Kidney (tissue), 22 donors: ENCODE data around the gene PPME1. TPM values are rescaled to one million over a fixed set of nuclear protein-coding genes. Genes with fewer than 3 reads are reported as not detected.

Experiments
- DNase-seq, 5 donors: peaks; one replicate each; pipeline ENCODE4 v3.0.0-alpha.2; 2013 to 2020
- FAIRE-seq: peaks from 2 replicates; lab custom pipeline; 2012; peaks lifted over from hg19 to GRCh38; lab: Jason Lieb, UNC
- H3K27ac ChIP-seq, 2 donors: one replicate each; pipeline ENCODE4 v1.7.0; 2013; ENCODE audit warnings: low read depth in 2 of 2, low read length in 2 of 2, inconsistent platforms in 1 of 2
- H3K27me3 ChIP-seq: one replicate; pipeline ENCODE4 v1.7.1; 2013; ENCODE audit warnings: low read length, inconsistent platforms; ENCODE audit not compliant: control insufficient read depth, insufficient read depth
- H3K36me3 ChIP-seq, 3 donors: one replicate each; pipeline versions ENCODE4 v1.7.0 to v1.7.1; 2013; ENCODE audit warnings: low read length in 3 of 3, control low read depth in 1 of 3, inconsistent platforms in 1 of 3; ENCODE audit not compliant: insufficient read depth in 3 of 3, control insufficient read depth in 2 of 3
- H3K4me1 ChIP-seq, 3 donors: one replicate each; pipeline versions ENCODE4 v1.7.0 to v1.7.1; 2013; ENCODE audit warnings: low read length in 3 of 3, inconsistent platforms in 1 of 3, low read depth in 1 of 3; ENCODE audit not compliant: control insufficient read depth in 2 of 3, insufficient read depth in 2 of 3
- H3K4me3 ChIP-seq, 3 donors: one replicate each; pipeline versions ENCODE4 v1.7.0 to v1.8.1; 2013; ENCODE audit warnings: low read length in 3 of 3, control low read depth in 1 of 3, inconsistent platforms in 1 of 3
- H3K9ac ChIP-seq, 3 donors: one replicate each; pipeline versions ENCODE4 v1.7.0 to v1.7.1; 2013; ENCODE audit warnings: low read length in 3 of 3, control low read depth in 1 of 3, inconsistent platforms in 1 of 3
- H3K9me3 ChIP-seq, 3 donors: one replicate each; pipeline versions ENCODE4 v1.7.0 to v1.7.1; 2013; ENCODE audit warnings: low read length in 3 of 3, control low read depth in 1 of 3, inconsistent platforms in 1 of 3; ENCODE audit not compliant: control insufficient read depth in 2 of 3, insufficient read depth in 1 of 3
- intact Hi-C: fragments of 100-400 bp; cut with DNase I; formaldehyde crosslinking; loops from one replicate; pipeline ENCODE4 v1.11.1; 2022
- long read RNA-seq, 10 donors: library from polyadenylated mRNA in 1 of 10; unstranded in 1 of 10; transcript quantifications; one replicate each; pipeline ENCODE4 v2.0.0 and lab custom pipeline, GENCODE V29; 2021 to 2026
- polyA plus RNA-seq: library from polyadenylated mRNA; stranded (reverse); fragments of 350-450 nt; fragmentation: Illumina TruSeq; extraction: RNeasy Lipid Tissue Mini Kit (QIAGEN cat#74804); gene quantifications from one replicate; pipeline ENCODE4 v1.2.3, GENCODE V29; 2014; ENCODE audit warnings: low read depth, low replicate concordance; ENCODE audit not compliant: insufficient read depth
- total RNA-seq: library from RNA; stranded (reverse); fragmentation: NEBNext Ultra II Directional; extraction: Animal tissue kit (Norgen Biotek cat#: 25700); gene quantifications from one replicate; pipeline ENCODE4 v1.2.1, GENCODE V29; 2021
- TF ChIP-seq, protein P1 (sequence below): IDR thresholded peaks from 3 replicates; pipeline ENCODE4 v1.5.1; 2012; ENCODE audit warnings: mild to moderate bottlenecking, moderate library complexity, borderline replicate concordance; ENCODE audit not compliant: insufficient read depth; ENCODE audit errors: extremely low read depth
- donor health status: control.
- donor health status: control.
- donor health status: control.
- donor health status: control.
- donor health status: control.
- donor health status: DM: yes; HTN: yes; CAD: no.
- donor health status: Normal renal cell carcinoma (clear cell type).

PPME1 gene, protein sequence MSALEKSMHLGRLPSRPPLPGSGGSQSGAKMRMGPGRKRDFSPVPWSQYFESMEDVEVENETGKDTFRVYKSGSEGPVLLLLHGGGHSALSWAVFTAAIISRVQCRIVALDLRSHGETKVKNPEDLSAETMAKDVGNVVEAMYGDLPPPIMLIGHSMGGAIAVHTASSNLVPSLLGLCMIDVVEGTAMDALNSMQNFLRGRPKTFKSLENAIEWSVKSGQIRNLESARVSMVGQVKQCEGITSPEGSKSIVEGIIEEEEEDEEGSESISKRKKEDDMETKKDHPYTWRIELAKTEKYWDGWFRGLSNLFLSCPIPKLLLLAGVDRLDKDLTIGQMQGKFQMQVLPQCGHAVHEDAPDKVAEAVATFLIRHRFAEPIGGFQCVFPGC
- 34.1 TPM for total RNA-seq
- polyA plus RNA-seq, result 40.8 TPM
- long read RNA-seq, donor 1, partial matches to known transcripts, result 0 of 3 reads
- long read RNA-seq, donor 1, other reads (novel, unspliced or antisense), result 0 of 3 reads
- long read RNA-seq, donor 2, partial matches to known transcripts, result 0 of 3 reads
- long read RNA-seq, donor 2, other reads (novel, unspliced or antisense), result 0 of 3 reads
- long read RNA-seq, donor 3, full-length matches to known transcripts, result 5 of 5 reads
- long read RNA-seq, donor 3, partial matches to known transcripts, result 0 of 5 reads
- long read RNA-seq, donor 3, other reads (novel, unspliced or antisense), result 0 of 5 reads
- long read RNA-seq, donor 4, full-length matches to known transcripts, result 8 of 8 reads
- long read RNA-seq, donor 4, partial matches to known transcripts, result 0 of 8 reads
- long read RNA-seq, donor 4, other reads (novel, unspliced or antisense), result 0 of 8 reads
- long read RNA-seq, donor 5, result 0 reads
- long read RNA-seq, donor 6, partial matches to known transcripts, result 0 of 1 reads
- long read RNA-seq, donor 6, other reads (novel, unspliced or antisense), result 0 of 1 reads
- long read RNA-seq, donor 7, transcript PPME1-201 (14 exons, 2,677 nt), result major isoform, 15 of 17 reads
- long read RNA-seq, donor 7, partial matches to known transcripts, result 1 of 17 reads
- long read RNA-seq, donor 7, other reads (novel, unspliced or antisense), result 1 of 17 reads
- long read RNA-seq, donor 8, full-length matches to known transcripts, result 4 of 17 reads
- long read RNA-seq, donor 8, partial matches to known transcripts, result 13 of 17 reads
- long read RNA-seq, donor 8, other reads (novel, unspliced or antisense), result 0 of 17 reads
- long read RNA-seq, donor 9, partial matches to known transcripts, result 0 of 2 reads
- long read RNA-seq, donor 9, other reads (novel, unspliced or antisense), result 0 of 2 reads
- long read RNA-seq, donor 10, transcript PPME1-201 (14 exons, 2,677 nt), result major isoform, 7 of 7 reads
- long read RNA-seq, donor 10, partial matches to known transcripts, result 0 of 7 reads
- long read RNA-seq, donor 10, other reads (novel, unspliced or antisense), result 0 of 7 reads

DNA sequence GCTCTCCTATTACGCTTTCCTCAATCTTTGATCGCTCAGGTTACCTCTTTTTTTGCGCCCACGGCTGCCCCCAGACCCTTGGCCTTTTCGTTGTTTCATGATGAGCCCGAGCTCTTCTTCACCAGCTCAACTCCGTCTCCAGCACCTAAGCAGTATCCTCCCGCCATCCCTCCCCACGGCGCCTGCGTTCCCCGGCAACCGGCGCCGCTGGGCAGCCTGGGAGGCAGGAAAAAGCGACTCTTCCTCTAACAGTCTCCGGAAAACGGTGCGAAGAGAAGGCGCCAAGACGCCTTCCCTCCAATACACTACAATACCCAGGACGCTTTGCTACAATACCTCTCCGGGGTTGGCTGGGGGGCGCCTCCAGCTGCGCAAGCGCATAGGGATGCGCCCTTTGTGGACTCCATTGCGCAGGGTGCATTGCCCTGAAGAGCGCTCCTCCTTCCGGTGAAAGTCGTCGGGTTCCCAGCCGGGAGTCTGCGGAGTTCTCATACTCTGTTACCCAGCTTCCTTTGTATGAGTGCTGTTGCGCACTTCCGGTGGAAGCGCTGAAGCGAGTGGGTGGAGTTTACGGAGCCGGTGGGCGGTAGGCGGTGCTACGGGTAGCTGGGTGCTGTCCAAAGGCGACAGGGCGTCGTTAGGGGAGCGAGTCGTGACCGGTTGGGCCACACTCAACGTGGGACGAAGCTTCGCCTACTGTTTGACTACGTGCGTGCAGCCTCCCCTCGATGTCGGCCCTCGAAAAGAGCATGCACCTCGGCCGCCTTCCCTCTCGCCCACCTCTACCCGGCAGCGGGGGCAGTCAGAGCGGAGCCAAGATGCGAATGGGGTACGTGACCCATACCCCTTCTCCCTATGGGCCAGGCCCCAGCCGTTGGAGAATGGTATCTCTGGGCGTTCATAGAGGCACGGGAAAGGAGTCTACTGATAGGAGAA is at the start of gene PPME1, which contains the start of gene C2CD3:
Gene PPME1 (plus strand): TSS at position 596 of the 936 bp plus-strand sequence. CDS start 133 bp downstream, at position 729.
Gene C2CD3 (minus strand): TSS at position 309 of the 936 bp plus-strand sequence. CDS start 210 bp downstream, at position 99.
- H3K36me3 ChIP-seq, result peaks cover 2 to 12% (median 8%) of the 10 kb centered on the region in 3 donors
- peak within 1 kb of the TSS; percentile 89 to 90 for H3K27ac ChIP-seq
- DNase-seq (peak; percentile 99 to 100 (median 100)), FAIRE-seq (peak; percentile 94)
- no peaks in the 10 kb centered on the region for H3K9me3 ChIP-seq
- peak within 1 kb of the TSS; percentile 87 to 96 (median 93) for H3K4me3 ChIP-seq
- intact Hi-C loops, result no loop called here
- no peaks in the 10 kb centered on the region for H3K27me3 ChIP-seq
- peaks cover 4 to 17% (median 9%) of the 10 kb centered on the region in 3 donors for H3K4me1 ChIP-seq
- TF ChIP-seq, protein P1, sequence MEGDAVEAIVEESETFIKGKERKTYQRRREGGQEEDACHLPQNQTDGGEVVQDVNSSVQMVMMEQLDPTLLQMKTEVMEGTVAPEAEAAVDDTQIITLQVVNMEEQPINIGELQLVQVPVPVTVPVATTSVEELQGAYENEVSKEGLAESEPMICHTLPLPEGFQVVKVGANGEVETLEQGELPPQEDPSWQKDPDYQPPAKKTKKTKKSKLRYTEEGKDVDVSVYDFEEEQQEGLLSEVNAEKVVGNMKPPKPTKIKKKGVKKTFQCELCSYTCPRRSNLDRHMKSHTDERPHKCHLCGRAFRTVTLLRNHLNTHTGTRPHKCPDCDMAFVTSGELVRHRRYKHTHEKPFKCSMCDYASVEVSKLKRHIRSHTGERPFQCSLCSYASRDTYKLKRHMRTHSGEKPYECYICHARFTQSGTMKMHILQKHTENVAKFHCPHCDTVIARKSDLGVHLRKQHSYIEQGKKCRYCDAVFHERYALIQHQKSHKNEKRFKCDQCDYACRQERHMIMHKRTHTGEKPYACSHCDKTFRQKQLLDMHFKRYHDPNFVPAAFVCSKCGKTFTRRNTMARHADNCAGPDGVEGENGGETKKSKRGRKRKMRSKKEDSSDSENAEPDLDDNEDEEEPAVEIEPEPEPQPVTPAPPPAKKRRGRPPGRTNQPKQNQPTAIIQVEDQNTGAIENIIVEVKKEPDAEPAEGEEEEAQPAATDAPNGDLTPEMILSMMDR, result no peak
- peak within 1 kb of the TSS; percentile 74 to 93 (median 86) for H3K9ac ChIP-seq

DNA sequence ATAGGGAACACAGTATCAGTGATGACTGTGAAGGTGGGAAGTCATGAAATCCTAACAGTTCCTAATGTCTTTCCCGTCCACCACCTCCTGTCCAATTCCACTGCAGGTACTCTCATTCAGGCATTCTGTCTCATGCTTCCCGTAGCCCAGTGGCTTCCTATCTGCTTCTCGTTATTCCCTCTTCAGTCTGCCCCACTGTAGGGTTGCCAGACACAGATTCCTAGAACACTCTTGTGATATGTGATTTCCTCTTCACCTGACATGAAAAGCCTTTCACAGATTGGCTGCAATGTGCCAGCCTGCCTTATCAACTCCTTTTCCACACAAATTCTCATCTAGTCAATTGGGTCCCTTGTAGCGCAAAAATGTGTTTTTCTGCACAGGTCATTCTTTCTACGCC is 49.3 kb upstream of the PPME1 start:
- Histone ChIP-seq H3K9ac (no peak overlapping the region), H3K9me3 (no peaks in the 10 kb centered on the region), H3K36me3 (no peaks in the 10 kb centered on the region), H3K4me3 (no peak overlapping the region), H3K27ac (no peak overlapping the region), H3K27me3 (no peaks in the 10 kb centered on the region), H3K4me1 (no peaks in the 10 kb centered on the region)
- no peak for DNase-seq
- TF ChIP-seq, protein P1, result no peak
- FAIRE-seq, result no peak
- intact Hi-C loops, result no loop called here
